NCI-H1930 (cell line): Measurements from ENCODE around the gene TNFRSF14.

ENCODE experiments used
- DNase-seq, 2 experiments: peaks; one replicate each; lab custom pipeline; 2025; lab: John Stamatoyannopoulos, UW

Gene TNFRSF14

DNA sequence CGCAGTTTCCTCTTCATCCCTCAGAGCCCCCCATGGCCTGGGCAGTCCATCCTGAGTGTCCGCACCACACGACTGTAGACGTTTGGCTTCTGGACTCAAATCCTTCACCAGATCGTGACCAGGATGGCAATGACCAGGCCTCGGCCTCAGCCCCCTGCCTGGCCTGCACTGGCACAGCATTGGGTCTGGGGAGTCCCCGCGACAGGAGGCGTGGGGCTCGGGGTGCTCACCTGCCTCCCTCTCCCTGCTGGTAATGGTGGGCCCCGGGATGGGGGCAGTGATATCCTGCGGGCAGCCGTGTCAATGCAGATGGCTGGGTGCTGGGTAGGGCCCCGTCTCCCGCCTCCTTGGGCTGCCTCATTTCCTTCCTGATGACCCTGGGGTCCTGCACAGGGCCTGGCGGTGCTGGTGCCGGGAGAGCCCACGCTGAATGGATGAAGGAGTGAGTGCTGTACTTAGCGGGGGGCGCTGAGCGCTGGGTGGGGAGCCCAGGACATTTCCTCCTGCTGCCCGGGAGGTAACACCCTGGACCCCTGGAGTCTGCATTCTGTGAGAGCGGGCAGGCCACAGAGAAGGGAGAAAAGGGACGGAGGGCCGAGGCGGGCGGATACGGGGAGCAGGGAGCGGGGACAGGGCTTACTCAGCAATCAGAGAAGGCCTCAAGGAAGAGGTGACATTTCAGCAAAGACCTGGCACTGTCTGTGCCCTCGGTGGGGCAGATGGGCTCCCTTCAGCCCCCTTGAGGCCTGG, 2.1 kb upstream of the TNFRSF14 start:
- no peak for DNase-seq

DNA sequence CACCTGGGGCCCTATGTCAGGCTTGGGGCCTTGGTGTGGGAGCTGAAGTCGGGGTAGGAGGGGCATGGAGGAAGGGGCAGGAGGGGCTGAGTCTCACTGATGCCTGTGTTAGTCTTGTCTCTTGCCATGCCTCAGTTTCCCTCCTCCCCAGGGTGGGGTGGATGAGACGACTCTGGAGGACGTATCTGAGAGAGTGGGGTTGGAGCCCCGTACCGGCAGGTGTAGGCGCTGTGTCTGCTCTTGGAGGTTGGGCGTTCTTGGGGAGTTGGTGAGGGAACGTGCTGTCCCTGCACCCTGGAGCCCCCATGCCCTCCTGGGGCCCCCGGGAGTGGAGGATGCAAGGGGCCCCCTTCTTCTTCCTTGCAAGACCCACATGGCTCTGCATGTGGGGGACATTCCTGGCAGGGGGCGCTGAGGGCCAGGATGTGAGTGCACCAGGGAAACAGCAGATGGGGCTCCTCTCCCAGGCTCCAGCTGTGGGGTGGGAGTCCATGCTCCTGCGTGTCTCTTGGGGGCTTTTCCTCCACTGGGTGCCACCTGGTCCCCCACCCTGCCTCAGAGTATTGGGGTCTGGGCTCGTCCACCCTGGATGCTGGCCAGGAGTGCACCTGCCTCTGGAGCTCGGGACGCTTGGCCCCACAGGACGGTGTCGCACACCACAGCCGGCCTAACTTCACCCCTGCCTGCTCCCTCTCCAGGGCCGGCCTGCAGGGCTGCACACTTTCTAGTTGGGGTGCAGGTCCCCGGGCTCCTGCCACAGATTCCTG, 1.4 kb upstream of the TNFRSF14 start:
- no peak for DNase-seq

DNA sequence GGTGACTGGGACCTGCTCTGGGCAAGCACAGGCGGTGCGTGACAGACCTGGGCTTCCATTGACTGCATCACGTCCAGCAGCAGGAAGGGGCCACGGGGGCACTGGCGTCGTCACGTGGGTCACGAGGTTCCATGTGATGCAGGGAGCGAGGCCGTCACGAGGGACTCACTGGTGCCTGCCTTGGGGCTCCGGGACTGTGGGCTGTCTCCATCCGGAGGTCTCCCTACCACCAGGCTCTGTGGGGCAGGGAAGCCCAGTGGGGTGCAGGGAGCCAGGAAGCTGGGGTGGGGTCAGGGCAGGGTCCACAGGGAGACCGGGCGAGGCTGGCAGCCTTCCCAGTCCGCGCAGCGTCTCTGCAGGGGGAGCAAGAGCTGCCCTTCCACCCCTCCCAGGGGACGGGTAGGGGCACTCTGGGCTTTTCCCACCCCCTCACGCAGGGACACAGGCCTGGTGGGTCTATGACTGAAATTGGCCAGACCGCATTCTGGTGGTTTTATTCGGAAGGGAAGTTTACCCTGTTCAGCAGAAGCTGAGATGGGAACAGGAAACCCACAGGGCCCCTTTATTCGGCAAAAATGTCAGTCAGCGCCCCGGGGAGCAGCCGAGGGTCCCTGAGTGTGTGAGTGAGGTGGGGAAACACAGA, 416 bp upstream of the TNFRSF14 start:
- DNase-seq = no peak

DNA sequence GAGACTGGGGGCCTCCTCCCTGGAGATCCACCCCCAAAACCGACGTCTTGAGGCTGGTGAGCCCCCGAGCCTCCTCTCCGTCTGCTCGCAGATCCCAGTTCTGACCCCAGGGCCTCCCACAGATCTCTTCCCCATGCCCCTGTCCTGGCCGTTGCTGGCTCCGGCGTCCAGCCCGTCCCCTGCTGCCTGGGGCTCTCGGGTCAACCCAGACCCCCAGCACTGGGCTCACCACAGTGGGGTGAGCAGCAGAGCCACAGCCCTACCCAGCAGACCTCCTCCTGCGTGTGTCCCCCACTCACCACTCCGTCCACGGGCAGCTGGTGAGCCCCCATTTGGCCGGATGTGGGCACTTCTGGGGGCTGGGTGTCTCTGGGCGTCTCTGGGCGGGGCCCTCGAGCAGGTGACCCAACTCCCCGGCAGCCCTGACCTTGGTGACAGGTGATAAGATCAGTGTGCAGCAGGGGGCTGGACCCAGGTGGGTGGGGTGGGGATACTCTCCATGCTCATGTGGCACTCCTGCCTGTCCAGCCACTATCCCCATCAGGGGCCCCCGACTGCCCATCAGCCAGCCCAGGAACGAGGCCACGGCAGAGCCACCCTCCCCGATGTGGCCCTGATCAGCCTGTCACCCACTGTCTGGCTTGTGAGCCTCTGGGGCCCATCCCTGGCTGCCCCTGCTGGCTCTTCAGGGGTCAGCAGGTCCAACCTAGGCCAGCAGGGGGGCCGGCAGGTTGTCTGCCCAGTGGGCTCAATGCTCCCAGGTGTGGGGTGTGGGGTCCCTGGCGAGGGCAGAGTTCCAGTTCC, 709 bp downstream of the TNFRSF14 start:
- DNase-seq = no peak

DNA sequence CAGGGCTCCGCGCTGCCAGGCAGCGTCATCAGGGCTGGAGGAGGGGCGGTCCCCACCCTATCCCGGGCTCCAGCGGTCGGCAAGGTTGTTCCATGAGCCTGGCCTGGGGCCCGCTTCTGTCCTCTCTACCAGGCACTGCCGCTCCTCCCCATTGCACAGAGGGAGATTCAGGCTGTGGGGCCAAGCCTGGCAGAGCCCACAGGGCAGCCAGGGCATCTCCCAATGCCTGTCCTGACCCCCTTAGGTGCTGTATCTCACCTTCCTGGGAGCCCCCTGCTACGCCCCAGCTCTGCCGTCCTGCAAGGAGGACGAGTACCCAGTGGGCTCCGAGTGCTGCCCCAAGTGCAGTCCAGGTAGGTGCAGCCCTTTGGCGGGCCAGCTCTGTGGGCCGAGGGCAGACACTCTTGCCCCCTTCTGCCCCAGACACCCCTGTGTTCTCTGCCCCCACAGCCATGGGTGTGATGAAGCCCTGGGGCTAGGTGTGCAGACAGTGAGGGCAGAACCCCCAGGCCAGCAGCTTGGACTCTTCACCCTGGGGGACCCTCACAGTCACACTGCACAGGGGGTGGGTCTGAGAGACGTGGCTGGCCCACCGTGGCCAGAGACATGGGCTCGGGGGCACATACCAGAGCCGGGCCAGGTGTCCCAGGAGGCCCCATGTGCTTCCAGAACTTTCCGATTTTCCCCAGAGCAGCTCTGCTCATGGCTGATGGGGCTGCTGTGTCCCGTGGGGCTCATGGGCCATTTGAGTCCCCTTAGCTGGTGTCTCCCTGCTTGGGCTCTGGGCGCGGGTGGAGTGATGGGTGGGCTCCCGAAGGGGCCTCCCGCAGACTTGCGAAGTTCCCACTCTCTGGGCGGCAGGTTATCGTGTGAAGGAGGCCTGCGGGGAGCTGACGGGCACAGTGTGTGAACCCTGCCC, 1.6 kb downstream of the TNFRSF14 start:
- no peak for DNase-seq

DNA sequence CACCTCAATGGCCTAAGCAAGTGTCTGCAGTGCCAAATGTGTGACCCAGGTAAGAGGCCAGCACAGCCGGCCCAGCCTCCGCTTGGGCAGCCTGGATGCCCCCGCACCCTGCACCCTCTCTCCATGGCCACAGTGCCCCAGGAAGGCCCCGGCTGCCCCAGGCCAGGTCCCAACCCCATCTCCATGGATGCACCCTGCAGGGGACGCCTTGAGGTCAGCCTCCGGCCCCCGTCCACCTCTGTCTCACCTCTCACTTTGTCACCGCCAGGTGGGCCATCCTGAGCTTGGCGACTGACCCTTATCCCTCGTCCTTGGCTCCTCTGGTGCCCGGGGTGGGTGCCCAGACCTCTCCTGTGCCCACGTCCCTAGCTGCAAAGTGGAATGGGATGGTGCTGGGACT, 2.2 kb downstream of the TNFRSF14 start:
- no peak for DNase-seq

DNA sequence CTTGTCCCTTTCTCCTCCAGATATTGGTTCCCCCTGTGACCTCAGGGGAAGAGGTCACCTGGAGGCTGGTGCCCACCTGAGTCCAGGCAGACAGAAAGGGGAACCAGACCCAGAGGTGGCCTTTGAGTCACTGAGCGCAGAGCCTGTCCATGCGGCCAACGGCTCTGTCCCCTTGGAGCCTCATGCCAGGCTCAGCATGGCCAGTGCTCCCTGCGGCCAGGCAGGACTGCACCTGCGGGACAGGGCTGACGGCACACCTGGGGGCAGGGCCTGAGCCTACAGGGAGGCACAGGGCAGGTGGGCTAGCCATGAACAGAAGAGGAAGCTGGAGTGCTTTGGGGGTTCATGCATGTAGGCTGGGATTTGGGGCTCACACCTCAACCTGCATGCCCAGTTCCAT, 2.7 kb downstream of the TNFRSF14 start:
- DNase-seq = no peak

DNA sequence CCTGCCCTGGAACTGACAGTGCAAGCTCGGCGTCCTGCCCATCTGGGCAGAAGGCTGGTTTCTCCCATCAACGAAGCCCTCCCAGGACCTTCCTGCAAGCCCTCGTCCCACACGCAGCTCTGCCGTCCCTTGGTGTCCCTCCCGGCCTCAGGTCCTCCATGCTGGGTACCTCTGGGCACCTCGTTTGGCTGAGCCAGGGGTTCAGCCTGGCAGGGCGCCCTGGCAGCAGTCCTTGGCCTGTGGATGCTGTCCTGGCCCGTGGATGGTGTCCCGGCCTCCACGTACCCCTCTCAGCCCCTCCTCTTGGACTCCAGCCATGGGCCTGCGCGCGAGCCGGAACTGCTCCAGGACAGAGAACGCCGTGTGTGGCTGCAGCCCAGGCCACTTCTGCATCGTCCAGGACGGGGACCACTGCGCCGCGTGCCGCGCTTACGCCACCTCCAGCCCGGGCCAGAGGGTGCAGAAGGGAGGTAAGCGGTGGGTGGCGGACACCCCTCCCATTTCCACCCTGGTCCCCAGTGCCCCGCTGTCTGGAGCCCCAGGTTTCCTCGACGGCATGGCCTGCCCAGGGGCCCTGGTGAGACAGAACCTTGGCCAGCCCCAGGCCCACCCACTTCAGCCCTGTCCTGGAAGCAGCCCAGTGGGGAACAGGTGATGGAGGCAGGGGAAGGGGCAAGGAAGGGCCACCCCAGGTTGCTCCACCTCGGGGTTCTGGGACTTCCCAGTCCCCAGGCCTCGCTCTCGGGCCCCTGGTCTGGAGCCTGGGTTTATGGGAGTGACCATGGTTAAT, 3.5 kb downstream of the TNFRSF14 start:
- DNase-seq = no peak

DNA sequence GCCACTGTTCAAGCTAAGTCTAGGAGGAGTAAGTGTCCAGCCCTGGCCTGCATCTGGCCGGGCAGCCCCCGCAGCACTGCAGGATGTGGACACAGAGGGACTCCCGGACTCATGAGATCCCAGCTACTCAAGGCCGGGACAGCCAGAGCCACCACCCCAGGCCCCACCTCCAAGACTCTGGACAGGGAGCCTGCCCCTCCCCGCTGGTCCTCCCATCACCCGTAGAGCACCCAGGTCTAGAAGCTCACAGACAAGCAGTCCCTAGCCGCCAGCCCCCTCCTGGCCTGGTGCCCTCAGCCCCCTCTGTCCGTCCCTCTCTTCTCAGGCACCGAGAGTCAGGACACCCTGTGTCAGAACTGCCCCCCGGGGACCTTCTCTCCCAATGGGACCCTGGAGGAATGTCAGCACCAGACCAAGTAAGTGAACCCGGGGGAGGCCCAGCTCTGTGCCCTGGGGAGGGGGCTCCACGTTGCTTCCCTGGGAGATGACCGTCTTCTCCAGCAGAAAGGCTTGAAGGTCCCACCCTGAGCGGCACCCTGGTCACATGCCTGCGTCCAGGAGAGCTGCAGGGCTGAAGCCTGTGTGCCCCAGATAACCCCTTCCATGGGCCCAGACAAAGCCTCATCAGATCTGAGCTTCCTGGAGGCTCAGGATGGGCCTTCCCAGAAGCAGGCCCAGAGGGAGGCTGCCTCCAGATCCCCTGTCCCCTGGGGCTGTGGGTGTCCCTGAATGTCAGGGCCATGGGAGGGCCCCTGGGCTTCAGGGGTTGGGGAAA, 4.3 kb downstream of the TNFRSF14 start:
- DNase-seq = no peak

DNA sequence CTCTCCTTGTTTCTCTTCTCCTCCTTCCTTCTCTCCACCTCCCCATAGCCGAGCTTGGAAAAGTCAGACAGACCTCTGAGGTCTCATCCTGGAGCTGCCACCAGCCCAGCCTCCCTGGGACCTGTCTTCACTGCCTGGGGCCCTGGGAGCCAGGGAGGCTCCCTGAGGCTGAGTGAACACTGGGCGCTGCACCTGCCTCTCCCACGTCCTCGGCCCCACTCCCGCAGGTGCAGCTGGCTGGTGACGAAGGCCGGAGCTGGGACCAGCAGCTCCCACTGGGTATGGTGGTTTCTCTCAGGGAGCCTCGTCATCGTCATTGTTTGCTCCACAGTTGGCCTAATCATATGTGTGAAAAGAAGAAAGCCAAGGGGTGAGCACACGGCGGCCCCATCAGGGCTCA, 5.3 kb downstream of the TNFRSF14 start:
- DNase-seq = no peak

DNA sequence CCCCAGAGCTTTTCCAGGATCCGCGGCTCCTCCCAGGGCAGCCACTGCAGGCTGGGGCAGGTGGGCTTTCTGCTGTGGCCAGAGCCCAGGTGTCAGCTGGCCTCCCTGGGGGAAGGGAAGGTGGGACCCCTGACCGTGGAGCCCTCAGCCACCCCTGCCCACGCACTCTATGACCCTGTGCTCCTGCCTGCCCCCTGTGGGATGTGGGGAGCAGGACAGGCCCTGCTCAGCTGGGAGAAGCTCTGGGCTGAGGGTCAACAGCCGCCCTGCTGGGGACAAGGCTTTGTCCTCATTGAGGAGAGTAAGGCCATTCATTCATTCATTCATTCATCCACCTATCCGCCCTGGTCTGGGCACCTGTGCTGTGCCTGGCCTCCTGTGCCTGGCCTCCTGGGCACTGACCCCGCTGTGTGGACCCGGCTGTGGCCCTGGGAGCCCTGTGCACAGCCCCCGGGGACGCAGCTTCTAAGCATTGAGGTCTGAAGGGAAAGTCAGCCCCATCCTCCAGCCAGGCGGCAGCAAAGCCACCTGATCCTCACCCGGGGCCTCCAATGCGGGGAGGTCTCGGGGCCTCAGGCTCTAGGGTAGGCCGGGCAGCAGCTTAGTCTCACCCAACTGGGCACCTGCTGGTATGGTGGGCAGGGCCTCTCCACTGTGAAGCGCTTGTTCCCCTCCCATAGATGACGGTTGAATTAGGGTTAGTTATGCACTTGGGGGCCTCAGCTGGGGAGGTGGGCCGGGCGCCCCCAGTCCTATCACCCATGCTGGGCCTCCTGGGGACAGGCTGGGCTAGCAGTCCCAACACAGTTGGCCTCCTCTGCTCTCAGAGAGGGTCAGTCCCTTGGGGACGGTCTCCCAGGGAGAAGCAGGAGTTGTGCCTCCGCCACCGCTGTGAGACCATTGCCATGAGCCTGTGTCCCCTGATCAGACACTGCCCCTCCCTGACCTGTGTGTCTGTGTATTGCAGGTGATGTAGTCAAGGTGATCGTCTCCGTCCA, 6.0 kb downstream of the TNFRSF14 start:
- DNase-seq = no peak

DNA sequence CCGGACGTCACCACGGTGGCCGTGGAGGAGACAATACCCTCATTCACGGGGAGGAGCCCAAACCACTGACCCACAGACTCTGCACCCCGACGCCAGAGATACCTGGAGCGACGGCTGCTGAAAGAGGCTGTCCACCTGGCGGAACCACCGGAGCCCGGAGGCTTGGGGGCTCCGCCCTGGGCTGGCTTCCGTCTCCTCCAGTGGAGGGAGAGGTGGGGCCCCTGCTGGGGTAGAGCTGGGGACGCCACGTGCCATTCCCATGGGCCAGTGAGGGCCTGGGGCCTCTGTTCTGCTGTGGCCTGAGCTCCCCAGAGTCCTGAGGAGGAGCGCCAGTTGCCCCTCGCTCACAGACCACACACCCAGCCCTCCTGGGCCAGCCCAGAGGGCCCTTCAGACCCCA, 7.0 kb downstream of the TNFRSF14 start:
- no peak for DNase-seq

DNA sequence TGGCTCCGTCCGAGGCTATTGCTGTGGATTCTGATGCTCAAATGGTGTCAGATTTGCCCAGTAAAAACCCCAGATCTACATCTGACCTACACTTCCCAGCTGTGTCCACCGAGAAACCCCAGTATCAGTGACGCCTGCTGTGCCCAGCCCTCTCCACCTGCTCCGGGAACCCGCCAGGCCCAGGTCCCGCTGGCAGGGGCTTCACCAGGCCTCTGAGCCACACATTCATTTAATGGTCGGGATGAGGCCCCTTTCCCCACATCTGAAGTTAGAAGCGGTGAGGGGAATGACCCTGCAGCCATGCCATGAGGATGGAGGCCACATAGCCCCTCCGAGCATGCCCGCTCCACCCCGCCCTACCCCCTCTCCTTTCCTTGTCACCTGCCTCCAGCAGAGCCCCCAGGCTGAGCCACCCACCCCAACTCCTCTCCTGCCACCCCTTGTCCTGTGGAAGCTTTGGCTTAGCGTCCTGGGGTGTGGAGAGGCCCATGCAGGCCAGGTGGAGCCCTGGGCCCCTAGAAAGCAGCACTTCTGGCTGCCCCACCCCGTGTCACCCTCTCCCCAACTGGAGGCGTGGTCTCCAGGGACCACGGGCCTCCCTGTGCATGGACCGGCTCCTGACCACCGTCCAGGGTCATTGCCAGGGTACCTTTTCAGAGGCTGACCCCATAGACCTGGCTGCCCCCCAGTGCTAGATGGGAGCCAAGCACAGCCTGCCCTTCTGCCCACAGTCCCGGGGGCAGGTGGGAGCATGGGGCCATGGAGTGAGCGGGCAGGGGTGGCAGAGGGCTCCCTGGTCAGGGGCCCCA, 8.0 kb downstream of the TNFRSF14 start:
- no peak for DNase-seq

DNA sequence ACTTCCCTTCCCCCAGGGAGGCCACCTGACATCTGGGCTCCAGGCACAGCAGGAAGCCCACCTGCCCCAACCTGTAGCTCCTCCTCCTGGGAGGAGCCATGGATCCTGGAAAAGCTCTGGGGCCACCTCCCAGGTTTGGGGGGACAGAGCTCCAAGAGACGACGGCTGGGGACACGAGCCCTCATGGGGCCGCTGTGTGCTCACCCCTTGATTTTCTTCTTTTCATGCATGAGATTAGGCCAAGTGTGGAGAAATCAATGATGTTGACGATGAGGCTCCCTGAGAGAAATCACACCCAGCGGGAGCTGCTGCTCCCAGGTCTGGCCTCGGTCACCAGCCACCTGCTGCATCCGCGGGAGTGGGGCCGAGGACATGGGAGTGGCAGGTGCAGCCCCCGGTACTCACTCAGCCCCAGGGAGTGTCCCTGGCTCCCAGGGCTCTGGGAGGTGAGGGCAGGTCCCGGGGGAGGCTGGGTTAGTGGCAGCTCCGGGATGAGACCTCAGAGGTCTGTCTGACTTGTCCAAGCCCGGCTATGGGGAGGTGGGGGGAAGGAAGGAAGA, 8.7 kb downstream of the TNFRSF14 start:
- DNase-seq = no peak

DNA sequence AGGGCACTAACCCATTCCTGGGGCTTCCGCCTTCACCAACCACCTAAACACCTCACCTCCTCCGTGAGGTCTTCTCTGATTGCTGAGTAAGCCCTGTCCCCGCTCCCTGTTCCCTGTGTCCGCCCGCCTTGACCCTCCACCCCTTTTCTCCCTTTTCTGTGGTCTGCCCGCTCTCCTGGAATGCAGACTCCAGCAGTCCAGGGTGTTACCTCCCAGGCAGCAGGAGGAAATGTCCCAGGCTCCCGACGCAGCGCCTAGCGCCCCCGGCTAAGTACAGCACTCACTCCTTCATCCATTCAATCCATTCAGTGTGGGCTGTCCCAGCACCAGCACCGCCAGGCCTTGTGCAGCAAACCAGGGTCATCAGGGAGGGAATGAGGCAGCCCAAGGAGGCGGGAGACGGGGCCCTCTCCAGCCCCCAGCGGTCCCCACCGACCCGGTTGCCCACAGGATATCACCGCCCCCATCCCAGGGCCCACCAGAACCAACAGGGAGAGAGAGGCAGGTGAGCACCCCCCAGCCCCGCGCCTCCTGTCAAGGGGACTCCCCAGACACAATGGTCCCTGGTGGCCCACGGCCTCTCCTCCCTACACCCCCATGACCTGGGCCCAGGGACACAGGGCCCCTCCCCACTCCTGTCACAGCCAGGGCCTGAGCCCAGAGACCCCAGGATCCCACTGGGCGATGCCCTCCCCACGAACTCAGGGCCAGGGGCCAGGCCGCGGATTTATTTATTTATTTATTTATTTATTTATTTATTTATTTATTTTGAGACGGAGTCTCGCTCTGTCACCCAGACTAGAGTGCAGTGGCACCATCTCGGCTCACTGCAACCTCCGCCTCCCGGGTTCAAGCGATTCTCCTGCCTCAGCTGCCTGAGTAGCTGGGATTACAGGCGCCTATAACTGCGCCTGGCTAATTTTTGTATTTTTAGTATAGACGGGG, 10.2 kb downstream of the TNFRSF14 start:
- DNase-seq = no peak

DNA sequence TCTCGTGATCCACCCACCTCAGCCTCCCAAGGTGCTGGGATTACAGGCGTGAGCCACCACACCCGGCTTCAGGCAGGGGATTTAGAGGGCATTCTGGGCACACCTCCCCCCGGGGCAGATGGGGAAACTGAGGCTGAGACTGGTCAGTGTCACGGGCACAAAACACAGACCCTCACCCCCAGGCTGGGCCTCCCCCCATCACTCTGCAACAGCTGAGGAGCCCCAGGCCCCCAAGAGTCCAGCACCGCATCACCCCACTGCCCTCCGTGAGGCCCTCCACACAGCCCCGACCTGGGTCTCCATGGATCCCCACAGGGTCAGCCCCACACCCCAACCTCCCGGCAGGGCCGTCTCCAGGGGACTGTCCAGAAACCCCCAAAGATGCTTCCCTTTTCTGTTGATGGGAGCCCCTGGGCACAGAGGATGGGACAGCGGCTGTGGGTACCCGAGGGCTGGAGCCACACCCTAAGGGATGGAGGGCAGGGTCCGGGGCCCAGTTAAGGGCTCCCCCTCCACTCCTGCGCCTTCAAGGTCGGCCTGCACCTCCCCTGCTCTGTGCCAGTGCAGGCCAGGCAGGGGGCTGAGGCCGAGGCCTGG, 11.0 kb downstream of the TNFRSF14 start:
- DNase-seq = no peak
